GM18520 (cell line): ENCODE measurements around the gene SLX4IP.
"Not testable (repeated sequence)": the region's sequence is repeated elsewhere in the genome, so short reads cannot be mapped to it uniquely, and the experiment has no call there.

Experiments used
- ATAC-seq: cut with Tn5 transposase; IDR thresholded peaks from one replicate; pipeline ENCODE4 v1.9.1; 2021; ENCODE audit not compliant: unreplicated experiment

The SLX4IP gene

DNA sequence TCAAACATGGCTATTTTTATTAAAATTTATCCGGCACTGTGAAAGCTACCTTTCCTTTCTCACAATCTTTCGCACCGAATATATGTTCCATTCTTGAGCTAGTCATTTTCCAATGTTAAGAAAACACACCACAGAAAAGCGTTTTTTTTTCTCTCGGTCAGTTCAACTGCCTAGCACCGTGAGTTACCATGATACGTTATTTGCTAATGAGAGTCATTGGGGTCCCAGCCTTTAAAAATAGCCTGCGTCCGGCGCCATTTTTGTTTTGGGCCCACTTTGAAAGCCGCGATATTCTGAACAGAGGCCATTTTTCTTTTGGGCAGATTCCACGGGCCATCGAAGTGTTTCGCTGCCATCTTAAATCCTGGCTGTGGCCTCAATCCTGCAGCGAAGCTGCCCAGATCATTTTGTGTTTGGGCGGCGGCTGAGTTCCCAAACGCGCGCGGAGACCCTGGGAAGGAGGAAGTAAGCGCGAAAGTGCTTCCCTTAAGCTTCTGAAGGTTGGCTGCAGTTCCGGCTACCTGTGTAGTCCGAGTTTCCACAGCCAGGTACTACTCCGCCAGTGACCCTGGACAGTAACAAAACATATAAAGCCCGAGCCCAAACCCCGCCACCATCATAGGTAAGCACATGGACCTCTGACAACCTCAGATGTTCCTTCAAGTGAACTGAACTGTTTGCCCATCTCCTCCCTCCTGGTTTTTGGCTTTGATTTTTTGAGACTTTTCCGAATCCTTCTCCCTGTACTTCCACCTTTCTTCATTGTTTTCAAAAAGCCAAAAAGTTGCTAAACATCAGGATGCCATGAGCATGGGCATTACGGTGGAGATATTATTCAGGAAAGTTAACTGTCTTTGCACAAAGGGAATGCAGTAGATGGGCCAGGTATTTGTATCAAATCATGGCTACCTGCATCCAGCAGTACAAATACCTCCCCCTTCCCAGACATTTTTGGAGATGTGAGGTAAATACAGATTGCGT, at the start of gene SLX4IP:
Gene SLX4IP (plus strand): TSS at position 474 of the 981 bp plus-strand sequence. CDS start 22,900 bp downstream, outside the sequence.
- peak; percentile 43 for ATAC-seq

DNA sequence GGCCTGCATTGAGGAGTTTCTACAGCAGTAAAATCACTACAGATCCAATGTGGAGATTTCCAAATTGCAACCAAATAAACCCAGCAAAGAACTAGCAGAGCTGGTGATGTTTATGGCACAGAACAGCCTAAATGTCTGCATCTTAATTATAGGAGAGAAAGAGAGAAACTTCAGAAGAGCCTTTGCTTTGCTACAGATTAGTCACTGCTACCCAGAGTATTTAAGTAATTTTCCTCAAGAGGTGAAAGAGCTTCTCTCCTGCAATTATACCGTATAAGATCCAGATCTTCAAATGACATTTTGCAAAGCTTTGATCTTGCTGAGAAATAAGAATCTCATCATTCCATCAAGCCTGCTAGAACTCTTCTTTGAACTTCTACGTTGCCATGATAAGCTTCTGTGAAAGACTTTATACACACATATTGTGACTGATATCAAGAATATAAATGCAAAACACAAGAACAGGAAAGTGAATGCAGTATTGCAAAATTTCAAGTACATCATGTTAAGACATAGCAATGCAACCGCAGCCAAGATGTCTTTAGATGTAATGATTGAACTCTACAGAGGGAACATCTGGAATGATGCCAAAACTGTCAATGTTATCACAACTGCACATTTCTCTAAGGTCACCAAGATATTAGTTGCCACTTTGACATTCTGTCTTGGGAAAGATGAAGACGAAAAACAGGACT, 49.1 kb upstream of the SLX4IP start:
- no peak for ATAC-seq

DNA sequence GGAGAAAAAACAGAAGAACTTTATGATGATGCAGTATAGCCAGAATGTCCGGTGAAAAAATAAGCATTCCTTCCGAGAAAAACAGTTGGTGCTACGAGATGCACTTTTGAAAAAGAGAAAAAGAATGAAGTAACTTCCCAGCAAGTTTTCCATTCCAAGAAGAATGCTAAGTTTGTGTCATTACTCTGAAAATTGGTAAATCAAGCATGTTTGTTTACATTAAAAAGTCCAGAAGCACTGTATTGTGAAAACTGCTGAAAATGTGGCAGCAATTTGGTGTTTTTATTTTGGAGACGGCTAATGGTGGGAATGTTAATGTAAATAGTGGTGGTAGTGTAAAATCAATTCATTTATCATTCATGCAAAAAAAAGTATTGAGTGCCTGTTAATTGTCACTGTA, 47.4 kb upstream of the SLX4IP start:
- no peak for ATAC-seq

DNA sequence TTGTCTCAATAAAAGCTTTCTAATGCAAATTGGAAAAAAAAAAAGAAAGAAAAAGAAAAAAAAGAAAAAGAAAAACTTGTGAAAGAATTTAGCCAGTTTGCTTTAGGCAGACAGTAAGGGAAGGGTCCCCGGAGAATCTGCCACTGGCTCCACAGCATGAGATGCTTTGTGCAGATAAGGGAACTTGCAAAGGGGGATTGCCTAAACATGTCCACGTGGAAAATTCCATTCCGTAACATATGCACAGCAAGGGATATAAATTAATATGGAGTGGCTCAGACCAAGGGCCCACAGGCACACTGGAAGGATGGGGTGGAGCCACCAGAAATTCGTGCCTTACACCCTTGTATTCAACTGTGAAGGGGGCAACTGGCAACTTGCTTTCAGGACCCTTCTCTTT, 46.5 kb upstream of the SLX4IP start:
- no peak for ATAC-seq

DNA sequence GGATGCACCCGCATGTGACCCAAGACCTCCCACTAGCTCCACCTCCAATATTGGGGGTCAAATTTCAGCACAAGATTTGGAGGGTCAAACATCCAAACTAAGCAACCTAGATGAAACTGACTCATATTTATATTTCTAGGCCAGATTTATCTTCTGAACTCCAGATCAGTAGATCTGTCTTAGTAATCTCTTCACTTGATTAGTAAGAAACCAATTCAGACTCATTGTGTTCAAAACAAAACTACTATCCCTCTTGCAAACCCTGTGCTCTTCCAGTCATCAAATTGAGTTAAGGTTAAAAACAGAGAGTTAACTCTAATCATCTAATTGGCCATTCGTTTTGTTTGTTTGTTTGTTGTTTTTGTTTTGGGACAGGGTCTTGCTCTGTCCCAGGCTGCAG, 44.4 kb upstream of the SLX4IP start:
- no peak for ATAC-seq

DNA sequence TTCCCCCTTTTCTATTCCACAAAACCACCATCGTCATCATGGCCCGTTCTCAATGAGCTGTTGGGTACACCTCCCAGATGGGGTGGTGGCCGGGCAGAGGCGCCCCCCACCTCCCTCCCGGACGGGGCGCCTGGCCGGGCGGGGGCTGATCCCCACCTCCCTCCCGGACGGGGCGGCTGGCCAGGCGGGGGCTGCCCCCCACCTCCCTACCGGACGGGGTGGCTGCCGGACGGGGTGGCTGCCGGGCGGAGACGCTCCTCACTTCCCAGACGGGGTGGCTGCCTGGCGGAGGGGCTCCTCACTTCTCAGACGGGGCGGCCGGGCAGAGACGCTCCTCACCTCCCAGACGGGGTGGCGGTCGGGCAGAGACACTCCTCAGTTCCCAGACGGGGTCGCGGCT, 40.4 kb upstream of the SLX4IP start:
- ATAC-seq: not testable (repeated sequence)

DNA sequence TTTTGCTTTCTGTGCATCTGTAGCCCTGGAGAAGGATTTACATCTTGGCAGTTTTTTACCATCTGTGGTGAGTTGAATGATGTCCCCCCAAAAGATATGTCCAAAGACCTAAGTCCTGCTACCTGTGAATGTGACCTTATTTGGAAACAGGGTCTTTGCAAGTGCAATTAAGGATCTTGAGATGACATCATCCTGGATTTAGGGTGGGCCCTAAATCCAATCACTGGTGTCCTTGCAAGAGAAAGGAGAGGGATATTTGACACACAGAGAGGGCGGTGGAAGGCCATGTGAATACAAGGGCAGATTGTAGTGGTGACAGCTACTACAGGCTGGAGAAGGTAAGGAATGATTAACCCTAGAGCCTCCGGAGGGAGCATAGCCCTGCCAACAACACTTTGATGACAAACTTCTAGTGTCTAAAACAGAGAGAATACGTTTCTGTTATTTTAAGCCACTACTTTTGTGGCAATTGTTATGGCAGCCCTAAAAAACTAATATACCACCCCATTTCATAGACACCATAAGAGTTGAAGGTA, 36.2 kb upstream of the SLX4IP start:
- ATAC-seq: no peak

DNA sequence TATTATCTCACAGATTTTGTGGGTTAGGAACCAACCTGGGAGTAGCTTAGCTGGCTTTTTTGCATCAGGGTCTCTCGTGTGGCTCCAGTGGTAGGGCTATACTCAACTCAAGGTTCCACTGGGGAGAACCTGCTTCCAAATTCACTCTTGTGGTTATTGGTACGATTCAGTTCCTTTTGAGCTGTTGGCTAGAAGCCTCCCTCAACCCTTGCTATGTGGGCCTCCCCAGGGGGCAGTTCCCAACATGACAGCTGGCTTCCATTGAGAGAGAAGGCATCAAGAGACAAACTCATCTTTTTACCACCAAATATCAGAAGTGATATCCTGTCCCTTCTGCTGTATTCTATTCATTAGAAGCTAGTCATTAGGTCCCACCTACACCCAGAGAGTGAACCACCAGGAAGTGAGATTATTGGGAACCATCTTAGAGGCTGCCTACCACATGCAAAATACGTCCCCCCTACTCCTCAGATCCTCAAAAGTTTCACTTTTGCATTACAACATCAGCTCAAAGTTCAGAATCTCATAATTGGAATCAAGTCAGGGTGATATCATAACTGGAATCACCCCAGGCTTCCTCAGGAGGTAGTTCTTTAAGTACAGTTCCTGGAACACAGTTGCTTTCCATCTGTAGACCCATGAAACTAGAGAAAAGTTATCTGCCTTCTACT, 32.0 kb upstream of the SLX4IP start:
- ATAC-seq: no peak

DNA sequence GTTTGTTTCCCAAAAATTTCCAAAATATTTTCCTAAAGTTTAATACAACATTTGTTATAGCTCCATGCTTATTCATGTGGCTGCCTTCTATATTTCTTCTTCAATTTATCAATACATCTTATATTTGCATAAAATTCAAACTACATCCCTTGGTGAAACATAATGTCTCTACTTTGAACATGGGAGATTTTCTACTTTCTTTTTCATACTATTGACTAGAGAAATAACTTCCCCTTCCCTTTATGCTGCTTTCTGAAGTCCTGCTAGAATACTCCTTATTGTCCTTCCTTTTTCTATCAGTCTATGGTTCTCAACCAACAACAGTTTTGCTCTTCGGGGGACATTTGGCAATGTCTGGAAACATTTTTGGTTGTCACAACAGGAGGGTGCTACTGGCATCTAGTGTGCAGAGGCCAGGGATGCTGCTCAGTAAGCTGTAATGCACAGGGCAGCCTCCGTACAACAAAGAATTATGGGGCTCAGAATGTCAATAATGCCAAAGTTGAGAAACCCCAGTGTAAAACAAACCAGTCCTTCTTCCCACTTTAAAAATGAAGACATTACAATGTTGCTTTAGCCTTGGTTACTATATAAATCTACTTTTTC, 31.0 kb upstream of the SLX4IP start:
- no peak for ATAC-seq

DNA sequence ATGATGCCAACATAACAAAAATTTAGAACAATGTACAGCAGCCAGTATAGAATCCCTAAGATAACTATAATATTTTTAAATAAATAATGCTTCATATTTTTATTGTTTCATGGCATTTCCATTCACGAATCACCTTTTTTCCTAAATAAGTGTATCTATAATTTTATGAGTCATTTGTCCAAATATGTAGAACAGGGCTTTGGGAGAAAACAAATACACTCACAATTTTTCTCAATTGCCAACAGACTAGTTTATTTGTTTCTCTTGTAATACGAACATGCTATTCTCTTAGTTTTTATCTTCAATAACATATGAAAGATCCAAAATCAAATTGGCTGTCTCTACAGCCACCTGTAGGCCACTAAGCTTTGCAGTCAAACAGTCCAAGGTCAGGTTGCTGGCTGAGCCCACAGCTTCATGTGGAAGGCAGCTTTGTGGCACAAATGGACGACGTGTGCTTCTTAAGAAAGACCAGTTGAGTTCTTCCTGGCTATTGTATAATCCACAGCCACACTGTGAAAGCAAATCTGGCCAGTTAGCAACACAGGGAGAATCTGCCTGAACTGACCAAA, 30.1 kb upstream of the SLX4IP start:
- no peak for ATAC-seq

DNA sequence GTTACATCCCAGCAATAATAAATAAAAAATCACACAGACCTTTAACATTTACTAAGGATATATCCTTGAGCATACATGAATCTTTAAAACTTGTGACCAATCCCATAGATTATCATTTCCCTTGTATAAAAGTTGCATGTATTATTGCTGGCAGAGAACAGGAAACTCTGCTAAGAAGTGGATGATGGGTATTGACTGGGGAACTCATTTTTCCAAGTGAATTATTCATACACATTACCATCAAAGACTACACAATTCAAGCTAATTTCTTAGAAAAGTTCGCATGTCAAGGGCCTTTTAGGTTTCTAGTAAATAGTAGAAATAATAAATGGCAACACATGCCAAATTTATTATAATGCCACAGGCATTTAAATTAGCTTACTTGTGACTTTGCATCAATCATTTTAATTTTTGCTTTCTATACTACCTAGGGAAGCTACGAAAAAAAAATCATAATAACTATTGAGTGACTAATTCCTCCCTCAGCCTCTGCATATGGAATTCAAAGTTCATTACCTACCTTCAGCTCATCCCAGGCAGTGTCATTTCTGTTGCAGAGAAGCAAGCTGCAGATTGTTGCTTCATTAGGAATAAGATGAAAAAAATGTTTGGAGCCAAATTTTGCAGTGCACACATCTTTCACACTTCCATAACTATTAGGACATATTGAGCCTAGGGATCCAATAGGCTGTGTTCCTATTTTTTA, 26.8 kb upstream of the SLX4IP start:
- ATAC-seq: no peak

DNA sequence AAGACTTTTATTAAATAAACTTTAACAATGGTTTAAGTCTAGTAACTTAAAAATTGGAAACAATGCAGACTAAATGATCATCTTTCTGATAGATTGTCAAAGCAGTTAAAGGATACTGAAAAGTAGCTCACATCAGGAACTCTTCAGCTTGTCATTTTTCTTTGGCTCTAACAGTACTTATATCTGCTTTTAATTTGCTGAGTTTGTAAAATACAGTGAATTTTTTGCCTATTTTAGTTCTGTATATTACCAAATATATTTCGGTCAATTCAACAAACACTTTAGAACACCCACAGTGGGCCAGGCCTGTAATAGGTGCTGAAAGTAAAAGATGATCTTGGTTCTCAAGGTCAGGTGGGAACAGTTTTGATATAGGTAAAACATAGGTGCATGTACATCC, 23.4 kb upstream of the SLX4IP start:
- ATAC-seq: no peak

DNA sequence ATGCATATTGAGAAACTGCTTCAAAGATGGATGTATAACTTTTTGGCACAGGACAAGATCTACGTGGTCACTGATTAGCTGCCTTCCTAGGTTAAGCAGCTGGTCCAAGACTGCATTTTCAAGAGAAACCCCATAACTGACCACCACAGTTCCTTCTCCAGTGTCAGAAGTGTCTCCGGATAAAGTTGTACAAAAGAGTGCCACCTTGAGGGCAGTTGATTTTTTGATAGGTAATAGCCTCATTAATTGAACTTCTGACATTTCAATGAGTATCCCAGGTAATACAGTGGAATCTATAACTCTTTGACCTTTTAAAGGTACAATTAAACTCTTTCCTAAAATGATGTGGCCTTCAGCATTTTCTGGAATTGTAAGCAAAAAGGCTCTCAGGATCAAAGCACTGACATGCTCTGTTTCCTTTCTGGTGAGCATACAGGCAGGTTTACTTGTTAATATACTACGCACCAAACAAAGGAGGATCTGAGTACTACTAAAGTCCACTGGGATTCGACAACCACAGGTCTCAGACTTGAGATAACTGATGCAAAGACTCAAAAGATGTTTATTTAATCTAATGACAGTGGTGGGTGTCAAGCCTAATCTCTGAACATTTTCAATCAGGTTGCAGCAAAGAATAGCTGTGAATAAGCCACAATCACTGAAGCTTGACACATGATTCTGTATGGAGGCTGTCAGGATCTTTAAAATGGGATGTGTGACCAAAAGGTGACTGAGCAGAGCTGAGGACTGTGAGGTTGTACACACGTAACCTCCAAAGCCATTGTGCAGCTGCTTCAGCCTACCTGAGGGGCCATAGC, 22.3 kb upstream of the SLX4IP start:
- no peak for ATAC-seq

DNA sequence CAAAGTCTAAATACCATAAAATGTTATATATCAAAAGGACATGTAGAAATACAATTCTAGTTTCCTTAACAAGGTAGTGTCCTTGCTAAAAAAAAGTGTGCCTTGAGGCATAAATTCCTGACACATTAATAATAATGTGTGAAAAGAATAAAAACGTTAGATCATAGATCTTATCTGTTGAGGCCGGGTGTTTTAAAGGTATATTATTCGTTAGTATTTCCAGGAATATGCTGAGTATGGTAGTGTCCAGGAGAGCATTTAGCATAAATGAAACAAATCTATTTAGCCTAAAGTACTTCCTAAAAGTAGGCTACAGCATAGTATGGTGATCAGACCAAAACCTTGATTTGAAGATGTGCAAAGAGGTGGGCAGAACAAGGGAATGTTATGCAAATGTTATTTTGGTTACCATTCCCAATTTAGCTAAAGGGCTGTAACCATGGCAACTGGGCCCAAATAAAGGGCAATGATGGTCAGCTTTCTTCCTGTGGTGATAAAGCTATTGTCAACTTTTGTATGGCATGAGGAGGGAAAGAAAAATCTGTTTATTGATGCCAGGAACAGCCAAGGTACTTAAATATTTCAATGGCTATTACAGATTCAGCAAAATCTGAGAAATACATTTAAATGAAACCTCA, 20.0 kb upstream of the SLX4IP start:
- ATAC-seq: no peak

DNA sequence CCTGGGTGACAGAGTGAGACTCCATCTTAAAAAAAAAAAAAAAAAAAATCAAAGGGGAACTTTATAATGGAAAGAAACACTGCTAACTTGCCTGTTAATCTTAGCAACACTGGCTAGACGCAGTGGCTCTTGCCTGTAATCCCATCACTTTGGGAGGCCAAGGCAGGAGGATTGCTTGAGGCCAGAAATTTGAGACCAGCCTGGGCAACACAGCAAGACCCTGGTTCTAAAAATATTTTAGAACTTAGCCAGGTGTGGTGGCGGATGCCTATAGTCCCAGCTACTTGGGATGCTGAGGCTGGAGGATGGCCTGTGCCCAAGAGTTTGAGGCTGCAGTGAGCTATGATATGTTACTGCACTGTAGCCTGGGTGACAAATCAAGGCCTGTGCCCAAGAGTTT, 17.9 kb upstream of the SLX4IP start:
- not testable (repeated sequence) for ATAC-seq

DNA sequence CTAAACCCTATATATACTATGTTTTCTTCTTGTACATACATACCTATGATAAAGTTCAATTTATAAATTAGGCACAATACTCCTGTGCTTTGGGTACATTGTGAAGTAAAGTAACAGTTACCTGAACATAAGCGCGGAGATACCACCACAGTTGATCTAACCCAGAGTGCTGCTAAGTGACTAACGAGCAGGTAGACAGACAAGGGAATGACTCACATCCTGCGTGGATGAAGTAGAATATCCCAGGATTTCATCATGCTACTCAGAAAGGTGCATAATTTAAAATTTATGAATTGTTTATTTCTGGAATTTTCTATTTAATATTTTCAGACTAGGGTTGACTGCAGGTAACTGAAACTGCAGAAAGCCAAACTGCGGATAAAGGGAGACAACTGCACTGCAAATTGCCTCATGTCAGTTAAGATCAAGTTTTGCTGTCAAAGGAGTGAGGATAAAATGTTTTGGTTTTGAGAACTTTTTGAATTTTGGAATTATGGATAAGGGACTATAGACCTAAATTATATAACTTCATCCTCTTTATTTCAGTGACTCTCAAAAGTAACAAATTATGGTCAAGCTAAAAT, 15.5 kb upstream of the SLX4IP start:
- ATAC-seq: no peak

DNA sequence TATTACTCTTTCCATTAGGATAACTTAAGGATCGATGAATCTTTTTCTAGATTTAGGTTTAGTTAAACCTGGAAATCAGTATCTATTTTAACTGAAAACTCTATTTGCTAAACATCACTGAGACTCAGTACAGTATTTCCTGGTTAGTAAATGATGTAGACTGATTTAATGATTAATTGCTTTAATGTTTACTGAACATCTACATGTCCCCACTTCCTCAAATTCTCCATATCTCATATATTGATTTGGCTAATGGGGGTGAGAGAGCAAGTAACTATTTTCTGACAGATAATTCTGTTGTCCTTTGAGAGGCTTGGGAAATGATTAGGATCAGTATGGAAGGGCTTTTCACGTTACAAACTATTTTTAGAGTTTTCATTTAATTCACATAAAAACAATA, 11.4 kb upstream of the SLX4IP start:
- no peak for ATAC-seq

DNA sequence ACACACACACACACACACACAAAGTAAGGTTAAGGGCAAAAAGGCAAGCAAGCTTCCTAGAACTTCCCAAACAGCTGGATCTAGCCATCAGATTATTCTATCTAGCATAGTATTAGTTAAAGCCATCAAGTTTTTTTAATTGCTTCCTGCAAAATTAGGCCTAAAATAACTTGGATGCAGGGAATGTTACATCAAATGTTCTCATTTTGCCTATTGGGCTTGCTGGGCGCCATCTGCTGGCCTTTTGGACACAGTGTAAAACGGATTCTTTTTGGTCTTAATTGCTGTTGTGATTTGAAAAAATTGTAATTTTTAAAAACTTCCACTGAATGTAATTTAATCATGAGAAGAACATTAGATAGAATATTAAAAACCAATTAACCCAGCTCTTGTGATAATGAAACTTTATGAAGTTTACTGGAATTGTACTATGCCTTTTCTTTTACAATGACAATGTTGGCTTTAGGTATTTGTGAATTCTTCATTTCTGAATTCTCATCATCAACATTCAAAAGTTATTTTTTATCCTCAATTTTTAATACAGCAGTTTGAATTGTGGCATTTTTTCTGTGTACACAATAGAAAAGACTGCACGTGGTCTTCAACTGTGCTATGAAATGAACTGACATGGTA, 7.9 kb upstream of the SLX4IP start:
- ATAC-seq: no peak
